Measurements from ENCODE around the gene MORN4.
A peak's percentile ranks its signal among the peaks of the same experiment; 100 is the strongest.

MORN4 gene

GRCh38 chr10:97573021-97573420 lies 60.3 kb downstream of the MORN4 start:
- no peak for DNase-seq (ENCODE audit: low read depth)

- DNase-seq (ENCODE audit: low read depth): peak; percentile 21
These were observed 60.9 kb downstream of the MORN4 start, which contains the start of gene ANKRD2 for GRCh38 chr10:97572214-97572989. Gene ANKRD2 (plus strand): TSS chr10:97572779. CDS start chr10:97572789, 10 bp downstream.

- no peak for DNase-seq (ENCODE audit: low read depth)
These were observed 61.7 kb downstream of the MORN4 start for GRCh38 chr10:97571622-97572021.

GRCh38 chr10:97570789-97571471 lies 62.4 kb downstream of the MORN4 start:
- no peak for DNase-seq (ENCODE audit: low read depth)

GRCh38 chr10:97570146-97570788 lies 63.0 kb downstream of the MORN4 start:
- no peak for DNase-seq (ENCODE audit: low read depth)

GRCh38 chr10:97567891-97568290 lies 65.4 kb downstream of the MORN4 start:
- DNase-seq (ENCODE audit: low read depth): no peak

GRCh38 chr10:97566336-97566996 lies 66.8 kb downstream of the MORN4 start:
- no peak for DNase-seq (ENCODE audit: low read depth)

GRCh38 chr10:97564776-97565175 lies 68.5 kb downstream of the MORN4 start:
- DNase-seq (ENCODE audit: low read depth): no peak
